Epithelial cell of proximal tubule (primary cell): ENCODE results near the gene RUNX2. TPM values are rescaled to one million over a fixed set of nuclear protein-coding genes. Genes with fewer than 3 reads are reported as not detected.

ENCODE experiments used
- DNase-seq: peaks from one replicate; pipeline ENCODE4 v3.0.0-alpha.2; 2011; ENCODE audit warnings: low read depth
- H3K4me3 ChIP-seq: 2 replicates; pipeline ENCODE4 v1.5.1; 2011; ENCODE audit warnings: low read depth, mild to moderate bottlenecking, low read length
- CTCF ChIP-seq: conservative IDR thresholded peaks from 2 replicates; pipeline ENCODE4 v1.5.1; 2012; ENCODE audit warnings: low read depth, mild to moderate bottlenecking, low read length
- total RNA-seq: library from RNA; depleted of rRNA; stranded (reverse); fragments of >200 nt; gene quantifications from 2 replicates; pipeline ENCODE4 v1.2.3, GENCODE V29; 2015

The RUNX2 gene
- total RNA-seq, 1 donor from 2014 or later, result 13.1 TPM

- H3K4me3 ChIP-seq, result no peak overlapping the region
- no peak for TF ChIP-seq CTCF
- no peak for DNase-seq
Observed at GRCh38 chr6:45595010-45595851, 267.1 kb downstream of the RUNX2 start.

GRCh38 chr6:45597424-45597823 is 269.3 kb downstream of the RUNX2 start:
- no peak for TF ChIP-seq CTCF
- no peak overlapping the region for H3K4me3 ChIP-seq
- no peak for DNase-seq

- H3K4me3 ChIP-seq, result no peak overlapping the region
- no peak for DNase-seq
- no peak for TF ChIP-seq CTCF
Observed at GRCh38 chr6:45599053-45599452, 270.9 kb downstream of the RUNX2 start.

GRCh38 chr6:45605971-45606370 is 277.8 kb downstream of the RUNX2 start:
- no peak for TF ChIP-seq CTCF
- H3K4me3 ChIP-seq, result no peak overlapping the region
- DNase-seq, result no peak

- H3K4me3 ChIP-seq, result no peak overlapping the region
- TF ChIP-seq CTCF, result no peak
- DNase-seq, result no peak
Observed at GRCh38 chr6:45606831-45607400, 278.8 kb downstream of the RUNX2 start.

- no peak for DNase-seq
- no peak overlapping the region for H3K4me3 ChIP-seq
- TF ChIP-seq CTCF, result no peak
Observed at GRCh38 chr6:45607798-45608197, 279.7 kb downstream of the RUNX2 start.
